HG03432 (cell line): ENCODE data around the gene NOXO1.
"Not testable (repeated sequence)": the region's sequence is repeated elsewhere in the genome, so short reads cannot be mapped to it uniquely, and the experiment has no call there.

Experiments
- ATAC-seq: cut with Tn5 transposase; IDR thresholded peaks from one replicate; pipeline ENCODE4 v1.9.1; 2021; ENCODE audit warnings: mild to moderate bottlenecking, moderate library complexity; ENCODE audit not compliant: unreplicated experiment

NOXO1 gene

GRCh38 chr16:2011726-2012125 is 30.5 kb upstream of the NOXO1 start:
- not testable (repeated sequence) for ATAC-seq

- ATAC-seq = peak; percentile 84
These were observed 28.7 kb upstream of the NOXO1 start, which contains the start of gene ZNF598 for GRCh38 chr16:2009791-2010510. TSS of gene ZNF598 (minus strand) at chr16:2009821.

- peak; percentile 32 for ATAC-seq
These were observed 28.0 kb upstream of the NOXO1 start for GRCh38 chr16:2009164-2009711.

- peak; percentile 9 for ATAC-seq
These were observed 27.4 kb upstream of the NOXO1 start for GRCh38 chr16:2008631-2009163.

GRCh38 chr16:2008009-2008526 is 26.8 kb upstream of the NOXO1 start:
- ATAC-seq = no peak

- no peak for ATAC-seq
These were observed 26.0 kb upstream of the NOXO1 start for GRCh38 chr16:2007081-2007836.

GRCh38 chr16:2006317-2006716 is 25.0 kb upstream of the NOXO1 start:
- no peak for ATAC-seq

GRCh38 chr16:2005646-2006045 is 24.4 kb upstream of the NOXO1 start:
- ATAC-seq = no peak

GRCh38 chr16:2004795-2005517 is 23.7 kb upstream of the NOXO1 start:
- ATAC-seq = no peak

- ATAC-seq = peak; percentile 64
These were observed 22.8 kb upstream of the NOXO1 start for GRCh38 chr16:2003827-2004641.

GRCh38 chr16:2003231-2003826 is 22.1 kb upstream of the NOXO1 start:
- ATAC-seq = no peak

GRCh38 chr16:2002406-2003230 is 21.3 kb upstream of the NOXO1 start:
- no peak for ATAC-seq

GRCh38 chr16:2001456-2002355 is 20.4 kb upstream of the NOXO1 start:
- no peak for ATAC-seq

- ATAC-seq = no peak
These were observed 19.8 kb upstream of the NOXO1 start for GRCh38 chr16:2001035-2001434.

- ATAC-seq = no peak
These were observed 18.7 kb upstream of the NOXO1 start for GRCh38 chr16:1999866-2000514.

- ATAC-seq = no peak
These were observed 17.9 kb upstream of the NOXO1 start for GRCh38 chr16:1998852-1999801.
